Kidney epithelial cell (primary cell): ENCODE data around the gene ZNF350. TPM values are rescaled to one million over a fixed set of nuclear protein-coding genes. Genes with fewer than 3 reads are reported as not detected.

ENCODE experiments used
- DNase-seq: peaks from one replicate; pipeline ENCODE4 v3.0.0-alpha.2; 2010; ENCODE audit warnings: low read depth
- H3K27me3 ChIP-seq: 2 replicates; pipeline ENCODE4 v1.6.0; 2011; ENCODE audit warnings: low read length; ENCODE audit not compliant: control insufficient read depth, insufficient read depth
- H3K36me3 ChIP-seq: 2 replicates; pipeline ENCODE4 v1.5.1; 2011; ENCODE audit warnings: low read length; ENCODE audit not compliant: control insufficient read depth, insufficient read depth
- H3K4me3 ChIP-seq: 2 replicates; pipeline ENCODE4 v1.5.1; 2011; ENCODE audit warnings: low read depth, mild to moderate bottlenecking, control low read depth, low read length
- total RNA-seq: library from RNA; depleted of rRNA; stranded (reverse); fragments of >200 nt; gene quantifications from 2 replicates; pipeline ENCODE4 v1.2.3, GENCODE V29; 2015
- TF ChIP-seq, protein P1 (sequence below): IDR thresholded peaks from 2 replicates; pipeline ENCODE4 v1.5.1; 2011; ENCODE audit warnings: mild to moderate bottlenecking, moderate library complexity, low read length, control low read depth, inconsistent platforms; ENCODE audit not compliant: insufficient read depth, poor library complexity, severe bottlenecking

Gene ZNF350
- total RNA-seq, 1 donor from 2014 or later = 10.4 TPM

DNA sequence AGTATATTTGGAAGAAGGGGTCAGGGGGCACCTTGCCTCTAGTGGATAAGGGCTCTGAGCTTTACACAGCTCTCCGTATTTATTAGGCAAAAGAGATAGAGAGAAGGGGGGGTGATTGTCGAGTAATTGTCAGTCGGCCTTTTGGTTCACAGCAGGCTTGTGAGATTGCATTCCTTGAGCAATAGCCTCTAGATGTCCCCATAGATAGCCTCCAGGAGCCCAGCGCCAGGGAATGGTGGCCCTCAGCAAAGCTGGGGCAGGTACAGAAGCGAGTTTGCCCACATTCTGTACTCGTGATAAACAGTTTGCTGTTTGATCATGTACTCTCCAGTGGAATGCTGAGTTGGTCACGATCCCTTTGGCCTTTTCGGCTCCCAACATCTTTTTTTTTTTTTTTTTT lies 54.7 kb downstream of the ZNF350 start:
- TF ChIP-seq, protein P1, sequence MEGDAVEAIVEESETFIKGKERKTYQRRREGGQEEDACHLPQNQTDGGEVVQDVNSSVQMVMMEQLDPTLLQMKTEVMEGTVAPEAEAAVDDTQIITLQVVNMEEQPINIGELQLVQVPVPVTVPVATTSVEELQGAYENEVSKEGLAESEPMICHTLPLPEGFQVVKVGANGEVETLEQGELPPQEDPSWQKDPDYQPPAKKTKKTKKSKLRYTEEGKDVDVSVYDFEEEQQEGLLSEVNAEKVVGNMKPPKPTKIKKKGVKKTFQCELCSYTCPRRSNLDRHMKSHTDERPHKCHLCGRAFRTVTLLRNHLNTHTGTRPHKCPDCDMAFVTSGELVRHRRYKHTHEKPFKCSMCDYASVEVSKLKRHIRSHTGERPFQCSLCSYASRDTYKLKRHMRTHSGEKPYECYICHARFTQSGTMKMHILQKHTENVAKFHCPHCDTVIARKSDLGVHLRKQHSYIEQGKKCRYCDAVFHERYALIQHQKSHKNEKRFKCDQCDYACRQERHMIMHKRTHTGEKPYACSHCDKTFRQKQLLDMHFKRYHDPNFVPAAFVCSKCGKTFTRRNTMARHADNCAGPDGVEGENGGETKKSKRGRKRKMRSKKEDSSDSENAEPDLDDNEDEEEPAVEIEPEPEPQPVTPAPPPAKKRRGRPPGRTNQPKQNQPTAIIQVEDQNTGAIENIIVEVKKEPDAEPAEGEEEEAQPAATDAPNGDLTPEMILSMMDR = no peak
- H3K4me3 ChIP-seq = no peak overlapping the region
- no peaks in the 10 kb centered on the region for H3K27me3 ChIP-seq
- no peak for DNase-seq
- H3K36me3 ChIP-seq = no peaks in the 10 kb centered on the region

DNA sequence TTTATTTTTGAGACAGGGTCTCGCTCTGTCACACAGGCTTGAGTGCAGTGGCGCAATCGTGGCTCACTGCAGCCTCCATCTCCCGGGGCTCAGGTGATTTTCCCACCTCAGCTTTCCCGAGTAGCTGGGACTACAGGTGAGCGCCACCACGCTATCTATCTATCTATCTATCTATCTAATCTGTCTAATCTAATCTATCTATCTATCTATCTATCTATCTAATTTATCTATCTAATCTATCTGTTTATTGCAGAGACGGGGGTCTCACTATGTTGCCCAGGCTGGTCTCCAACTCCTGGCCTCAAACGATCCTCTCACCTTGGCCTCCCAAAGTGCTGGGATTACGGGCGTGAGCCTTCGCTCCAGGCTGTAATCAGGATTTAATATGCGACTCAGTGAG lies 58.8 kb downstream of the ZNF350 start:
- Histone ChIP-seq H3K36me3 (no peaks in the 10 kb centered on the region), H3K27me3 (no peaks in the 10 kb centered on the region), H3K4me3 (peak overlapping the region; percentile 99)
- TF ChIP-seq, protein P1 = no peak
- DNase-seq = no peak

DNA sequence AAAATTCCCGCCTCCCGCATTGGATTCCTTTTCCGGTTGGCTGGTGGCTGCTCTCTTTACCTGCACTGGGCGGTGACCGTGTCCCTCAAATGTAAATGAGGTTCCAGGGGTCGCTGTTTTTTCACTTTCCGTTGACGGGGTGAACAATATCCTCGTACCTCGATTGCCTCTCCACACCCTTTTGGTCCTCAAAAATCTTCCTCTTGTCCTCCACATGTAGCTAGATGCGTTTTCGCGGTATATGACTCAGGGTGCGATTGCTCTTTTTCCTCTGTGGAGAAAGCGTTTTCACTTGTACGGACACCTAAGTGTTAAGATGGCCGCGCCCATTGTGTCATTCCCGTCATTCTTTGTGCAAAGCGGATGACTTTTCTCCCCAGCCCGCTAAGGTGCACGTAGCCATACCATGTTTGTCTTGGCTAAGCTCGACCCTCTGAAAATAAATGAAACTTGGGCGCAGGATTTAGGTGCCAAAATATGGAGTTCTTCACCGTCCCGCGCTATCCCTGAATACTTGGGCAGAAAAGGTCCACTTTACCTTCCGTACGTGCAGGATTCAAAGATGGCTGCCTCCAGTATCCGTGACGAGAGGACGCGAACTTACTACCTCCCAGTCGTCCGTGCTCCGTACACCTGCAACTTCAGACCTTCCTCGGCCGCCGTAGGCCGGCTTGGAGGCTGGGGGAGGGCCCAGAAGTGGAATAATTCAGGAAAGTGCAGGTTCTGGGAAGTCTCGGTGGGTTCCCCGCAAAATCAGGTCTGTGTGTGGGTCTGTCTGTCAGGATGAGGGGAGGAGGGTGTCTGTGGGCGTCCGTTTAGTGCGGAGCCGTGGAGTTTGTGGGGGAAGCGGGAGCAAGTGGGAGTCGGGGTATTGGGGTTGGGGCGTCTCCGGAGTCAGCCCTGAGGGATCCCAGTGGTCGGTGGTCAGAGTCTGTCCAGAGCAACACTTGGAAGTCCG lies 59.6 kb downstream of the ZNF350 start, which contains the start of gene ZNF613:
ZNF613 (plus strand) TSS at position 689 of the 958 bp plus-strand sequence. CDS start 8,749 bp downstream, outside the sequence.
- TF ChIP-seq, protein P1 = peak; percentile 23
- Histone ChIP-seq H3K4me3 (peak within 1 kb of the TSS; percentile 99), H3K27me3 (no peaks in the 10 kb centered on the region), H3K36me3 (no peaks in the 10 kb centered on the region)
- DNase-seq = peak; percentile 76

DNA sequence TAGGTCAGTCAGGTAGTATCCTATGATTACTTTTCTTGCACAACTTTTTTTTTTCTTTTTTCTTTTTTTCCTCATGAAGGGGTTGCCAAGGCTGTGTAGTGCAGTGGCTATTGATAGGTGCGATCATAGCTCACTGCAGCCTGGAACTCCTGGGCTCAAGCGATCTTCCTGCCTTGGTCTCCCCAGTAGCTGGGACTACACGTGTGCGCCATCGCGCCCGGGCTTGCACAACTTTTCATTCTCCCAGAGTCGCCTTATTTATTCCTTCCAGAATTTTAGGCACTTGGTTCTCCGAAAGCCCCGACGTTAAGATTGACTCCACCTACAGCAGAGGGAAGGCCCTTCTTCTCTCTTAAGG lies 60.2 kb downstream of the ZNF350 start:
- no peak for DNase-seq
- TF ChIP-seq, protein P1 = no peak
- Histone ChIP-seq H3K27me3 (no peaks in the 10 kb centered on the region), H3K4me3 (peak overlapping the region; percentile 99), H3K36me3 (no peaks in the 10 kb centered on the region)

DNA sequence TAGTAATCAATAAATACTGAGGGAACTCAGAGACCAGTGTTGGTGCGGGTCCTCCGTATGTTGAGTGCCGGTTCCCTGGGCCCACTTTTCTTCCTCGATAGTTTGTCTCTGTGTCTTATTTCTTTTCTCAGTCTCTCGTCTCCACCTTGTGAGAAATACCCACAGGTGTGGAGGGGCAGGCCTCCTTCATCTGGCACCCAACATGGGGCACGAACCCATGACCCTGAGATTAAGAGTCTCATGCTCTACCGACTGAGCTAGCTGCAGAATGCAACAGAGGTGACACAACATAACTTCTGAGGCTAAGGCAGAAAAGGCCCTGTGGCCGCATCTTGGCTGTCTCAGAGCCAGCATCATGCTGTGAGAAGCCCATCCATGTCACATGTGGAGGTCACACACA lies 64.7 kb downstream of the ZNF350 start:
- Histone ChIP-seq H3K27me3 (no peaks in the 10 kb centered on the region), H3K36me3 (no peaks in the 10 kb centered on the region), H3K4me3 (no peak overlapping the region)
- TF ChIP-seq, protein P1 = no peak
- DNase-seq = no peak
